Sigmoid colon (tissue), 4 donors: Measurements from ENCODE around the gene OR4A16.

Source experiments
- CTCF ChIP-seq, 4 experiments: fragments of 450-650 bp in 3 of 4; fragments of 200-600 bp in 1 of 4; IDR thresholded peaks; one replicate each; pipeline ENCODE4 v1.5.1; 2016 to 2019; ENCODE audit warnings: antibody characterized with exemption in 4 of 4, mild to moderate bottlenecking in 3 of 4, moderate library complexity in 2 of 4
- EP300 ChIP-seq, 4 donors: sonication (generic); formaldehyde crosslinking; IDR thresholded peaks; one replicate each; pipeline ENCODE4 v1.6.1; 2017; ENCODE audit warnings: antibody characterized with exemption in 4 of 4
- POLR2A ChIP-seq, 2 donors: fragments of 450-650 bp; IDR thresholded peaks; one replicate each; pipeline ENCODE4 v1.6.1; 2016; ENCODE audit warnings: antibody characterized with exemption in 2 of 2, mild to moderate bottlenecking in 2 of 2, moderate library complexity in 2 of 2
- POLR2AphosphoS5 ChIP-seq, 4 donors: sonication (generic); formaldehyde crosslinking; IDR thresholded peaks; one replicate each; pipeline ENCODE4 v1.6.1; 2017; ENCODE audit warnings: antibody characterized with exemption in 4 of 4

DNA sequence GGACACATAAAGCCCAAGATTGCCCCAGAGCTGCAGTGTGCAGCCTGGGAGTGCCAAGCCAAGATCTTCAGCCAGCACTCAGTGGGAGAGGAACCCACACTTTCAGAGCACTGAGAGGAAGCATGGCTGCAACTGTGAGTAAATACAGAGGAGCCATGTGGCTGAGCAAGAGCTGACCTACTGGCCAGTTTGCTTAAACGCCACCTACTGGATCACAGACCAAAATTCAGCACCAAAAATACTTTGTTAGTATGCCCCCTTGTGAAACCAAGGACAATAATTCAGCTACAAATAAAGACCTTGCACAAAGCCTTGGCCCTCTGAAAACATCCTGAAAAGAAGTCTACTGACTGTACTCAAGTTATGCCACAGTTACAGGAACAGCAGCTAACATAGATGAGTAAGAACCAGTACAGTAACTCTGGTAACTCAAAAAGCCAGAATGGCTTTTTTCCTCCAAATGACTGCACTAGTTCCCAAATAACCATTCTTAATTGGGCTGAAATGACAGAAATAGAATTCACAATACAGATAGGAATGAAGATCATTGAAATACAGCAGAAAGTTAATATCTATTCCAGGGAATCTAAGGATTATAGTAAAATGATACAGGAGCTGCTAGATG lies 14.7 kb downstream of the OR4A16 start:
- TF ChIP-seq POLR2A (IDR thresholded peaks at IDR 0.05) (no peak), CTCF (IDR thresholded peaks at IDR 0.05) (no peak), POLR2AphosphoS5 (IDR thresholded peaks at IDR 0.05) (no peak), EP300 (IDR thresholded peaks at IDR 0.05) (no peak)
